ENCODE measurements around the gene STAB2.

Gene STAB2

GRCh38 chr12:103793046-103793445, 206.0 kb downstream of the STAB2 start:
- H4K20me1 ChIP-seq (ENCODE audit: control insufficient read depth, insufficient read depth, low read depth, low read length), result no peaks in the 10 kb centered on the region
- H3K9me2 ChIP-seq (replicated peaks; ENCODE audit: control insufficient read depth, low read length), result no peaks in the 10 kb centered on the region
- no peaks in the 10 kb centered on the region for H3K4me1 ChIP-seq (ENCODE audit: control insufficient read depth, low read length)
- H3K27me3 ChIP-seq (ENCODE audit: control insufficient read depth, low read length), result no peaks in the 10 kb centered on the region
- H3K36me3 ChIP-seq (ENCODE audit: control insufficient read depth, low read length), result no peaks in the 10 kb centered on the region
- H3K9me3 ChIP-seq (ENCODE audit: control insufficient read depth, insufficient read depth, low read length), result no peaks in the 10 kb centered on the region
- TF ChIP-seq CTCF (IDR thresholded peaks at IDR 0.05; ENCODE audit: low read depth, low read length, poor library complexity, severe bottlenecking), result no peak
- no peak for TF ChIP-seq EZH2phosphoT487 (IDR thresholded peaks at IDR 0.05; ENCODE audit: borderline replicate concordance, low read length)
- no peaks in the 10 kb centered on the region for H3F3A ChIP-seq (ENCODE audit: control insufficient read depth, insufficient read depth)
- H3K4me3 ChIP-seq (ENCODE audit: low read length), result no peak overlapping the region
- no peaks in the 10 kb centered on the region for H3K79me2 ChIP-seq (ENCODE audit: control insufficient read depth, low read length)
- H3K4me2 ChIP-seq (ENCODE audit: low read length), result no peak overlapping the region
- H3K27ac ChIP-seq (ENCODE audit: low read depth, low read length), result no peak overlapping the region

- no peaks in the 10 kb centered on the region for H3K9me2 ChIP-seq (replicated peaks; ENCODE audit: control insufficient read depth, low read length)
- H3K27me3 ChIP-seq (ENCODE audit: control insufficient read depth, low read length), result no peaks in the 10 kb centered on the region
- no peak overlapping the region for H3K27ac ChIP-seq (ENCODE audit: low read depth, low read length)
- no peaks in the 10 kb centered on the region for H3K9me3 ChIP-seq (ENCODE audit: control insufficient read depth, insufficient read depth, low read length)
- TF ChIP-seq CTCF (IDR thresholded peaks at IDR 0.05; ENCODE audit: low read depth, low read length, poor library complexity, severe bottlenecking), result no peak
- no peak for TF ChIP-seq EZH2phosphoT487 (IDR thresholded peaks at IDR 0.05; ENCODE audit: borderline replicate concordance, low read length)
- no peaks in the 10 kb centered on the region for H3F3A ChIP-seq (ENCODE audit: control insufficient read depth, insufficient read depth)
- no peaks in the 10 kb centered on the region for H3K79me2 ChIP-seq (ENCODE audit: control insufficient read depth, low read length)
- no peaks in the 10 kb centered on the region for H3K4me1 ChIP-seq (ENCODE audit: control insufficient read depth, low read length)
- H3K4me3 ChIP-seq (ENCODE audit: low read length), result no peak overlapping the region
- no peaks in the 10 kb centered on the region for H3K36me3 ChIP-seq (ENCODE audit: control insufficient read depth, low read length)
- H3K4me2 ChIP-seq (ENCODE audit: low read length), result no peak overlapping the region
- H4K20me1 ChIP-seq (ENCODE audit: control insufficient read depth, insufficient read depth, low read depth, low read length), result no peaks in the 10 kb centered on the region
Observed at GRCh38 chr12:103793512-103794045, 206.5 kb downstream of the STAB2 start.

GRCh38 chr12:103794309-103795213, 207.5 kb downstream of the STAB2 start:
- Histone ChIP-seq H4K20me1 (ENCODE audit: control insufficient read depth, insufficient read depth, low read depth, low read length) (no peaks in the 10 kb centered on the region), H3F3A (ENCODE audit: control insufficient read depth, insufficient read depth) (no peaks in the 10 kb centered on the region), H3K27me3 (ENCODE audit: control insufficient read depth, low read length) (no peaks in the 10 kb centered on the region), H3K36me3 (ENCODE audit: control insufficient read depth, low read length) (no peaks in the 10 kb centered on the region), H3K4me1 (ENCODE audit: control insufficient read depth, low read length) (no peaks in the 10 kb centered on the region), H3K9me3 (ENCODE audit: control insufficient read depth, insufficient read depth, low read length) (no peaks in the 10 kb centered on the region), H3K27ac (ENCODE audit: low read depth, low read length) (no peak overlapping the region), H3K9me2 (replicated peaks; ENCODE audit: control insufficient read depth, low read length) (no peaks in the 10 kb centered on the region), H3K79me2 (ENCODE audit: control insufficient read depth, low read length) (no peaks in the 10 kb centered on the region), H3K4me2 (ENCODE audit: low read length) (no peak overlapping the region), H3K4me3 (ENCODE audit: low read length) (no peak overlapping the region)
- no peak for TF ChIP-seq CTCF (IDR thresholded peaks at IDR 0.05; ENCODE audit: low read depth, low read length, poor library complexity, severe bottlenecking)
- TF ChIP-seq EZH2phosphoT487 (IDR thresholded peaks at IDR 0.05; ENCODE audit: borderline replicate concordance, low read length), result no peak

Data from DOHH2 (cell line).